HG03460 (cell line): ENCODE data around the gene ASB6.
"Not testable (repeated sequence)": the region's sequence is repeated elsewhere in the genome, so short reads cannot be mapped to it uniquely, and the experiment has no call there.

ENCODE experiments used
- ATAC-seq: cut with Tn5 transposase; IDR thresholded peaks from one replicate; pipeline ENCODE4 v1.9.1; 2021; ENCODE audit not compliant: unreplicated experiment

ASB6 gene

DNA sequence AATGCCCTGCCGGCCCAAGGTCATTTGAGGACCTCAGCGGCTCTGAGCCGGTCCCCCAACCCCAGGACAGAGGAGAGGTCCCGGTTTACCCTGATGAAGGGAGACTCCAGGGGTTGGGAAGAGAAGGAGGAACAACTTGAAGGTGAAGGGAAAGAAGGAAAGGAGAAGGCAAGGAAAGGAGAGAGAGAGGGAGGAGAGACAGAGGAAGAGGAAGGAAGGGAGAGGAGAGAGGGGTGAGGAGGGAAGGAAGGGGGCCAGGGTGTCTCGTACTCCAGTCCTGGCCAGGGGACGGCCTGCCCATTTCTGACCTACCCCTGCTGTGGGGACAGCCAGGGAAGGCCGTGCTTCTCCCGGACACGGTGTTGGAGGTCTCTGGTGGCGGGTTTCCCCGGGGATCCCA, 25.4 kb upstream of the ASB6 start:
- no peak for ATAC-seq

DNA sequence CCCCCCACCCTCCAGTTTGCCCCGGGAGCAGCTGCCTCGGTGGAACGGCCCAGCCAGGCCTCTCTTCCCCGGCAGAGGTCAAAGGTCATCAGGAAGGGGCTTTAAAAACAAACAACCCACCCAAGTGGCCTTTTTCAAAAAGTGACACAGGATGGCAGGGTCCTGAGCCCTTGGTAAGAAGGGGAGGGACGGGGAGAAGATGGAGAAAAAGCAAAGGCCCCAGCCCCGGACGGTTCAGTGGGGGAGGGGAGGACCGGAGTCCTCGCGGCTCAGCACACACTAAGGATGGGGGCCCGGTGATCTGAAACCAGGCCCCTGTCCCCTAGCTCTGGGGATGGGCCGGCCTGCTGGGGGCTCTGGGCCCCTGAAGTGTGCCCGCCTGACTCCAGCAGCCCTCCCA, 24.6 kb upstream of the ASB6 start:
- no peak for ATAC-seq

DNA sequence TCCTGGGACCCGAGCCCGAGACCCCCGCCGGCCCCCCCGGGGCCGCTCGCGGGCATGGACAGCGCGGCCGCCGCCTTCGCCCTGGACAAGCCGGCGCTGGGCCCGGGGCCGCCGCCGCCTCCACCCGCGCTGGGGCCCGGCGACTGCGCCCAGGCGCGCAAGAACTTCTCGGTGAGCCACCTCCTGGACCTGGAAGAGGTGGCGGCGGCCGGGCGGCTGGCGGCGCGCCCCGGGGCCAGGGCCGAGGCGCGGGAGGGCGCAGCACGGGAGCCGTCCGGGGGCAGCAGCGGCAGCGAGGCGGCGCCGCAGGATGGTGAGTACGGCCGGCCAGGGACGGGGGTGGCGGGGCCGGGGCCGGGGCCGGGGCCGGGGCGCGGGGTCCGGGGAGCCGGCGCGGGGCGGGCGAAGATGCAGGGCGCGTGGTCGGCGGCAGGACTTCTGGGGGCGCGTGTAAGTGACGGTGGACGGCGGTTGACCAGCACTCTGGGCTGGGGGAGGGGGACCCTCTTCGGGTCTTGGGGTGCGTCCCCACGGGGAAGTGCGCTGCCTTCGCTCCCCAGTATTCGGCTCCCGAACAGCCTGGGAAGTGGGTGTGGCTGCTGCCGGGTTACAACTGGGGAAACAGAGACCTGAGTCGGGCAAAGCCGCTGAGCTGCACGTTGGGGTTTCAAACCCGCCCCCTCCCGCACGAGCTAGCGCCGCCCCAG, 24.0 kb upstream of the ASB6 start:
- ATAC-seq: no peak

DNA sequence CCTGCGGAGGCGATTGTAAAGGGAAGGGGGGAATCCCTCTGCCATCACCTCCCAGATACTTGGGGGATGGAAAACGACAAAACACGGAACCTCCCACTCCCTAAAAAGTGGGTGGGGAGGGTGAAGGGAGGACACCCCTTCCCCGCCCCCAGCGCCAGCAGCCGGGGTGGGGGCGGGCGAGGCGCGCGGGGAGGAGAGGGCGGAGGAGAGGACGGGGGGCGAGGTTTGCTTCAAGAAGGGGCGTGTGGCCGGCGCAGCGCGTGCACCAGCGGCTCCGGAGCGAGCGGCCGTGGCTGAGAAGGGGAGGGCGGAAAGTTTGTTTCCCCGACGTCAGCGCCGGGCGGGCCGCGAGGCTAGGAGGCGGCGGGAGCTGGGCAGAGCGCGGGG, 23.4 kb upstream of the ASB6 start, which contains the start of gene PRRX2:
TSS of gene PRRX2 (plus strand) at position 259 of the 387 bp plus-strand sequence. CDS start 221 bp downstream, outside the sequence.
- no peak for ATAC-seq

DNA sequence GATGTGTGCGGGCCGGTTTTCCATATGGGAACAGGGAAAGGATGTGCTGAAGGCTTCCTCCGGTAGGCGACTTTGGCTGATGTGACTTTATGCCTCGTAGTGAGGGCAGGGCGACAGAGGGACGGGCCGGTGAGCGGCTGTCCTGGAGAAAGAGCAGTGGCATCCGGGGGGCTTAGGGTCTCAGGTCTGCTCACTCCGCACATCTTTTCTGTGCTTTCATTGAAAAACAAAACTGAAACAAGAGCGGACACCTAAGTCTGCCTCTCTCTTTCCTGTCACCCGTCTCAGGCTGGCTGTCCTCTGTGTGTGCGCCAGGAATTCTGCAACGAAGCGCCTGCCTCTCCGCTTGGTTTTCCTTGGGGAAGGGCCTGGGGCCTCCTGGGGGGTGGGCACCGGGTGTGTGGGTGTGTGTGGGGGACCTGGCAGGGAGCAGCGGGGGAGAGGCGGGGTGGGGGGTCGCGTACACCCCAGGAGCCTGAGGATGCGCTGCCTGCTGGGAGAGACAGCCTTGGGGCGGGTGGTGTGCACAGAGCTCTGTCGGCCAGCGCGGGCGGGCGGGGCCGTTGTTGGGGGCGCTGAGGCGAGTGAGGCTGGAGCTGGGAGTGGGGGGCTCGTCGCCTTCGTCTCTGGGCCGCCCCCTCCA, 22.9 kb upstream of the ASB6 start:
- ATAC-seq: no peak

DNA sequence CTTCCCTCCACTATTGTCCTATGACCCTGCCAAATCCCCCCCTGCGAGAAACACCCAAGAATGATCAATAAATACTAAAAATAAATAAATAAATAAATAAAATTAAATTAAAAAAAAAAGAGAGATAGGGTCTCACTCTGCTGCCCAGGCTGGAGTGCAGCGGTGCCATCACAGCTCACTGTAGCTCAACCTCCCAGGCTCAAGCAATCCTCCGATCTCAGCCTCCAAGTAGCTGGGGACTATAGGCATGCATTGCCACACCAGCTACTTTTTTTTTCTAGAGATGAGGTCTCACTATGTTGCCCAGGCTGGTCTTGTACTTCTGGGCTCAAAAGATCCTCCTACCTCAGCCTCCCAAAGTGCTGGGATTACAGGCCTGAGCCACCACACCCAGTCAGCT, 20.3 kb upstream of the ASB6 start:
- ATAC-seq: not testable (repeated sequence)

DNA sequence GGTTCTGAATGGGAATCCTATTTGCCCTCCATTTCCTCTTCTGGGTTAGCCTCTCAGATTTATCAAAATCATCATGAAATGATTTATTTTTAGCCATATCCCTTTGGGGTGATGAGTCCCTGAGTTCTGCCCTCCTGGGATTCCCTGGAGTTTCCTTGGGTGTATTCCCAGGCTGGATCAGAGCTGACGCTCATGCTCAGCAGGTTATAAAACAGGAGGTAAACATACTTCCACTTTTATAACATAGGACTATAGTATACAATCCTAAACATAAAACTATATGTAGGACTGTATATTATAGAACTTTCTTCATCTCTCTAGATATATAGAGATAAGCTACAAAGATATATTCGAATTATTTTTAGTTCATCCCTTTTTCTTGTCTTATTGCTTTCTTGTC, 19.1 kb upstream of the ASB6 start:
- no peak for ATAC-seq

DNA sequence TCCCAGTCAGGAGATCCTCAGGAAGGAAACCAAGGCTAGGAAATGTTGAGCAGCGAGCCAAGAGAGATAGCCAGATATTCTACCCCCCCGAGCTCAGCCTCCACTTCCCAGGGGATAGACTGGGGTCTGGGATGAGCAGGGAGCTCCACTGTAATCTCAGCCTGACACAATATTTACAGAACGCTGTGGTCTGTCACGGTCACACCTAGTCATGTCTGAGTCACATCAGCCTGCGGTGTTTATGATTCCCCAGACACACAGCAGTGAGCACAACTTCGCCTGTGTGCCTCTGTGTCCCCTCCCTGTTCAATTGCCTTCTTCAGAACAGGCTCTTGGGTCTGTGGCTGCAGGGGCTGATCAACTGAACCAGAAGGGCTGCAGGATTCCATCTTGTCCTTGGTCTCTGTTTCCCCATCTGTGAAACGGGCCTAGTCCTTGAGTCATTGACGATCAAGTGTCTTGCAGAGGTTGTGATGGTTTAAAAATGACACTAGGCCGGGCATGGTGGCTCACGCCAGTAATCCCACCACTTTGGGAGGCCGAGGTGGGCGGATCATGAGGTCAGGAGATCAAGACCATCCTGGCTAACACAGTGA, 14.9 kb upstream of the ASB6 start:
- ATAC-seq: no peak

DNA sequence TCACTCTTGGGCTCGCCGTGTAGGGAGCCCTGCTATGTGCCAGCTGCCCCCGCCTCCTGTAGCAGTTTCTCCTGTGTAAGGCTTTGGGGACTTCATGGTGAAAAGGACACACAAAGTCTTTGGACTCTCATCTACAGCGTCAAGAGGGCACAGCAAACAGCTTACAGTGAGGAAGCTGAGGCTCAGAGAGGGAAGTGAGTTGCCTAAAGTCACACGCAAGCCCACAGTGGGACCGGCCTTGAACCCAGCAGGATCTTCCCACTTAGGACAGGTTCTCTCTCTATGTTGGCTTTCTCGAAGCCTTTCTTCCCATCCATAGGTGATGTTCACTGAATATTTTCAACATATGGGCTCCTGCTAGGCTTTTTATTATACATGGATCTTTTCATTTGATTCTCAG, 13.7 kb upstream of the ASB6 start:
- ATAC-seq: no peak

DNA sequence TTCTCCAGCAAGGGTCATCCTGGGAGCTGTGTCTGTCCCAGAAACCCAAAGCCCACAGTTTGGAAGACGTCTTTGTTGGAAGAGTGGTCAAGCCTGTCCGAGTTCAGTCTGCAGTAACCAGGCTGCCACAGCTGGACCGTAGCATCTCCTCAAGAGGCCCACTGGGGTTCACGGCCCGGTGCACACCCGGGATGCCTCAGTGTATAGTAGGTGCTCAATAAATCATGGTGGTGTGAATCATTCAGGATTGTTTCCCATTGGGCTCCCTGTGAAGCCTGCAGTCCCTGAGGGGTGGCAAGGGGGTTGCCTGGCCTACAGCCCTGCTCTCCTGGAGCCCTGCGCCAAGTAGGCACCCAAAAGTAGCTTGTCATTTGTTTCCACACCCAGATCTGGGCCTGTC, 13.2 kb upstream of the ASB6 start:
- ATAC-seq: no peak

DNA sequence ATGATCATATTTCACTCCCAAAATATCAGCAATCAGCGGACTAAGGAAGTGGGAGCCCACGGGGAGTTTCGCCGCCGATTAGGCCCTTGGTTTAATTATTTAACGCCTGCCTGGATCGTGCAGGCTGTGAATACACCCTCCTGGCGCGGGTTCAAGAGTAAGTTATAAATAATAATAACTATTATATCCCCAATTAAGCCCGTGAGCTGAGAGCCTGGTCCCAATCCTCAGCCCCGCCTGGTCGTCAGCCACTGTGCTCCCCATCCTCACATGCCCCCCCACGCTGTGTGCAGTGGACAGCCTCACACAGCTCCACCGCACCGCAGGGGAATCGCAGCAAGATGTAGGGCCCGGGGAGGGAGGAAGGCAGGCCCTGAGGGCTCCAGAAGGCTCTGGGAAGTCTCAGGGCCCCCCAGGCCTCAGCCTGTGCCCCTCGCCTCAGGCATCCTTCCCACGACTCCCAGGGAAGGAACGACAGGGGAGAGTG, 12.6 kb upstream of the ASB6 start:
- ATAC-seq: no peak

DNA sequence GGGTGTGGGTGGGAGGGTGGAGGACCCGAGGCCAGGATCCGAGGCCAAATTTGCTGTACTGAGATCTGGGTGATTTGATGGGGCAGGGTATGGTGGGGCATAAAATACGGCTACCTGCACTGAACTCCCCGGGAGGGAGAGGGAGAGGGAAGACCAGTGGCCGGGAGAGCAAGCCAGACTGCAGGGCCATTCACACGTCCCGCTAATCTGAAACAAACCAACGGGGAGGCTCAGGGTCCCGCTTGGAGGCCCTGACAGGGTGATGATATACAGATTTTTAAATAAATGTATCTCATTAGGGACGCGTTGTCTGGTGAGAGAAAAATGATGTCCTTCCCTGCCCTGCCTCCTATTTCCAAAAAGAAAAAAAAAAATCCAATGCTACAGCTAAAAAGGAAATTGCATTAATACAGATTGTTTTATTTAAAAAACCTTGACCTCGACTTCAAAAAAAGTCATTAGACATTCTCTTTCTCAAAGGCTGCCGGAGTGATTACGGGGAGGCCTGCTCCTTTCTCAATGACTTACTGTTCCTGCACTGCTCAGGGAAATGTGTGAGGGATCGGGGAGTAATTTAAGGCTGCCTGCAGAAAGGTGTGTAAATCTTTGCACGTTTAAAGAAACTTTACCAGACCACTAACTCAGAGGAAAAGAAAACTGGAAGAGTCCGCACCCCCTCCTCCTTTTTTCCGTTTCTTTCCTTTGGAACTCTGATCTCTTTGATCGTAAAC, 12.0 kb upstream of the ASB6 start:
- ATAC-seq: no peak

DNA sequence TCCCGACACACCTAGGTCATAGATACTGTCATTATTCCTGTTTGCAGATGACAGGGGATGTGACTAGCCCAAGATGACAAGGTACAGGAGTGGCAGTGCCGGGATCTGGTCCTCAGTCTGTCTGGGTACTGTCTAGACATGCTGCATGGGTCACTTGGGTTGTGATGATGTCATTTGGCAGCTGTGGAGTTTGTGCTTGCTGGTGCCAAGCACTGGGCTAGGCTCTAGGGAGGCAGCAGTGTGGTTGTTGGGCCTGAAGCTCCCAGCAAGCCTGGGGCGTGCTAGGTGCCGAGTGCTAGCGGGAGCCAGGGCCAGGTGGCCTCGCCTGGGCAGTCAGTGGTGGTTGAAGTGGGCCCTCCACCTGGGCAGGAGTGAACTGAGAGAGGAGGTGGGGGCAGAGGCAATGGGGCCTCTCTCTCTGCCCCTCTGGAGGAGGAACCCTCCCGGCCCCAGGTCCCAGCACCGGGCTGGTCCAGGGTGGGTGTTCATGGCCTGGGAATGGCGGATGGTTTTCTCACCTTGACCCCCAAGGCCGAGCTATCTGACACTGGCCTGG, 8.8 kb upstream of the ASB6 start:
- no peak for ATAC-seq

DNA sequence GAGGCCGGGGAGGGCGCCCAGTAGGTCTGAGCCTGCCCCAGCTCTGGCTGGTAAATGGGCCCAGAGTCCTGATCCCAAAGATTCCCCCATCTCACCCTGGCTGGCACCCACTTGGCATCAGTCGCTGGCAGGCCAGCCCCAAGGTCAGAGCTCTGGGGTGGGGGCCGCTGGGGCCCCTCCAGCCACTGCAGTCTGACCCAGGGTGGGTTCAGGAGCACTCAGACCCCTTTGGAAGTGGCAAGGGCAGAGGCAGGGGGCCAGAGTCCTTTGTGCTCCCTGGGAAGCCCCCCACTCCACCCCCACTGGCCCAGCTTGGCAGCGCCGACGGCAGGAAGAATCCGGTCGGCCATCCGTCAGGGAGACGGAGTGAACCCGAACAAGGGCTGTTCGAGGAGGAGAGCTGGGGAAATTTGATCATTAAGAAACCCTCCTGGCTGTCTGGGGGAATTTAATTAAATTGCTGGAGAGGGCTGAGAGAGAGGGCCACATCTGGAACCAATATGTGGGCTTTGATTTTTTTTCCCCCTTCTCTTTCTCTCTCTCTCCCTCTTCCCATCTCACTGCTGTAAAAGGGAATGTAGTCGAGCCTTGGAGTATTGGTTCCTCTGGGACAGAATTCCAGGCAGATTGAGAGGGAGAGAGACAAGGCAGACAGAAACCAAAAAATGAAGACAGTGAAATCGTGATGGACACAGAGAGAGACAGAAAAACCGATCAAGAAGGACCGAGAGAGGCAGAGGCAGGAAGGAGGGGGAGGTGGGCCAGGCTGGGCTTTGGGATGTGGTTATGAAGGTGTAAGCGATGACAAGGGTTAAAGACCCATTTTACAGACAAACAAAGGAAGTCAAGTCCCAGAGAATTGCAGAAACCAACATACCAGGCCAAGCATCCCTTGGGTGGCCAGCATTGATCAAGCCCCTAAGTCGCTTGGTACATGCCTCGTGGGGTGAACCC, 8.1 kb upstream of the ASB6 start:
- ATAC-seq: no peak

DNA sequence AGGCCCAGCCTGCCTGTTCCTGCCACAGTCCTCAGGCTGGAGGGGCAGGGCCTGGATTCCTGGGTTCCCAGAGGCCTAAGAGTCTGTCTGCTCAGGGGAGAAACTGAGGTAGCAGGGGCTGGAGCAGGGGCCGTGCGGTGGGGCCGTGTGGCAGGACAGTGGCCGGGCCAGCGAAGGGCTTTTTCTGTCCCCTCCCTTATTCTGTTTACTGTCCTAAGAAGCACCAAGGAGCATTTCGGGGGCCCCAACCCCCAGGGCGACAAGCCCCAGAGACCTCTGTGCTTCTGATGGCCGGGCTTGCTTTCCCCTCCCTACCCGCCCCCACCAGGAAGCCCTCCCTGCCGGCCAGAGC, 6.8 kb upstream of the ASB6 start:
- ATAC-seq: no peak

DNA sequence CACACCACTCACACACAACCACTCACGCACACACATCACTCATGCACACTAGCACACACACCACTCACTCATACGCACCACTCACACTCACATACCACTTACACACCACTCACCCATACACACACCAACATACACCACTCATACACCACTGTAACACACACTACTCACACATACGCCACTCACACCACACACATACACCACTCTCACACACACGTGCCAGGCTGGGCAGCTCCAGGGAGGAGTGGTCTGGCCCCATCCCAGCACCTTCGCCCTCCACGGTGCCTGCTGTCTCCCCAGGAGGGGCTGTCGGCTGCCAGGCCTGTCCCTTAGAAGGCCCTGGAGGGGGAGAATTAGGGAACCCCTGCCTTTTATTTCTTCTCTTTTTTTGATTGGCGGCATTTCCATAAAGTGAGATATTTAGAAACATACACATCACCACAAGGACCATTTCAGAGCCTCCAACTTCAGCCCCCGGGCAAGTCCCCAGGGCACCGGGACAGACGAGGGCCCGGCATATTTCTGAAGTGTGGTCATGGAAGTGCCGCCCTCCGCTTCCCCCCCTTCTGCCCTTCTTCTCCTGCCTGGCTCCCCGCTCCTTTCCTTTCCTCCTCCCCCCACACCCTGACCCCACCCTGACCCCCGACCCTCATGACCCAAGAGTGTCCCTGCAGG, 6.3 kb upstream of the ASB6 start:
- no peak for ATAC-seq

DNA sequence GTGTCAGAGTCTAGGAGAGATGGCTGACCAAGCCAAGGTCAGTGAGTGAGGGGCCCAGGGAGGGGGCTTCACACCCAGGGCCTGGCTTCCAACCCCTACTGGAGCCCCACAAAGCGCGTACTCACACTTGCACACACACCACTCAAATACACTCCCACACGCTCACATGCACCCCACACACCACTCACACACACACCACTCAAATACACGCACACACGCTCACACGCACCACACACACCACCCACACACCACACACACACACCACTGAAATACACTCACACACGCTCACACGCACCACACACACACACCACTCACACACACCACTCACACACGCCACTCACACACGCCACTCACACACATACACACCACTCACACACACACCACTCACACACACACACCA, 5.7 kb upstream of the ASB6 start:
- ATAC-seq: no peak

DNA sequence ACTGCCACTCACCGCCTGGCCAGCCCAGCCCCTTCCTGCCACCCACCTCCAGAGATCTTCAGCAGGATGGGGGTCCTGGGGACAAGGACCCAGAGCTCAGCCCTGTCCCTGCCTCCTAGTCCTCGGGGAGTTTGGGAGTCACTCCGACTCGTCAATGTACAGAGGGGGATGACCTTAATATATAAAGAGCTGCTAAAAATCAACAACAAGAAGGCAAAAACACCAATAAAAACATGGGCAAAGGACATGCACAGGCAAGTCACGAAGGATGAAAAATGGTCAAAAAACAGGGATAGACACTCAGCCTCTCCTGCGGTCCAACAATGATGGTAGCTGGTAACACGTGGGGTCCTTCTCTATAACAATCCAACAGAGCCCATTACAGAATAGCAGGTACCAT, 4.7 kb upstream of the ASB6 start:
- no peak for ATAC-seq

DNA sequence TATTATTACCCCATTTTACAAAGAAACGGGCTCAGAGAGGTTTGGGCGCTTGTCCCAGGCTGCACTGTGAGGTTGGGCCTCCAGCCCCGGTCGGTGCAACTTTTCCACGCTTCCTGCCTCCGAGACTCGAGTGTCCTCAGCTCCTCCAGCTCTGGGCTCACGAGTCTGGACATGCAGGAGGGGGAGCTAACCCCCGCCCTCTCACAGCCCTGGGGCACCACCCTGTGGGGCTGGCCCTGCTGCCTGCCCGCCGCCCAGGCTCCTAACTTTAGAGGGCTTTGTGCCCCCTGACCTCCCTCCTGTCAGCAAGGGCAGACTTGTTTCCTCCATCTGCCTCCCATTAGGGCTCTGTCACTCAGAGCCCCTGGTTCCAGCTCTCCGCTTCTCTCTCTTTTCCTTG, 4.3 kb upstream of the ASB6 start:
- ATAC-seq: no peak

DNA sequence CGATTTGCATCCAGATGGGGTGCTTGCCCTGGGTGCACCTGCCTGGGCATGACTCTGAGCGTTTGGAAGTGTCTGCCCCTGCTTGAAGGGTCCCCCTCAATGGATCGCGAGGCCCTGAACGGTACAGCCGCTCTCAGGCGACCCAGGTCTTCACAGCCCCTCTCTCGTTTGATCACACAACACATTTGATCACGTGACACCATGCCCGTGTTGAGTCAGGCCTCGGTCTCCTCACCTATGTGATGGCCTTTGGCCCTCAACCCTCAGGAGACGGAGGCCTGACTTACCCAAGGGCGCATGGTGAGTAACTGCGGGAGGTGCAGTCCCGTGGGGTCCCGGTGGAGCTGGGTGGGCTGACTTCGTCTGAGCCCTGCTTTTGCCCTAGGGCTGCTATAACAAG, 3.0 kb upstream of the ASB6 start:
- ATAC-seq: no peak
